KMS-11 (cell line): Measurements from ENCODE around the gene PPP4R2.

Experiments used
- H2AFZ ChIP-seq: fragments of 200-600 bp; sonication (generic); 2 replicates; pipeline ENCODE4 v1.6.1; 2016; ENCODE audit warnings: antibody characterized with exemption, mixed run types, low read depth
- H3K27ac ChIP-seq: fragments of 200-600 bp; sonication (generic); 2 replicates; pipeline ENCODE4 v1.6.1; 2016; ENCODE audit warnings: mild to moderate bottlenecking, mixed run types
- H3K27me3 ChIP-seq: fragments of 200-600 bp; sonication (generic); 2 replicates; pipeline ENCODE4 v1.6.1; 2017; ENCODE audit warnings: mild to moderate bottlenecking, low read depth, mixed run types, moderate library complexity; ENCODE audit not compliant: insufficient read depth
- H3K36me3 ChIP-seq: fragments of 200-600 bp; sonication (generic); 2 replicates; pipeline ENCODE4 v1.6.1; 2017; ENCODE audit warnings: mild to moderate bottlenecking, mixed run types; ENCODE audit not compliant: insufficient read depth
- H3K4me1 ChIP-seq: fragments of 200-600 bp; sonication (generic); 2 replicates; pipeline ENCODE4 v1.6.1; 2016; ENCODE audit warnings: mild to moderate bottlenecking, low read depth, mixed run types; ENCODE audit not compliant: poor library complexity, severe bottlenecking
- H3K4me2 ChIP-seq: fragments of 200-600 bp; sonication (generic); 2 replicates; pipeline ENCODE4 v1.7.0; 2016; ENCODE audit warnings: mild to moderate bottlenecking, mixed run types
- H3K4me3 ChIP-seq: fragments of 200-600 bp; sonication (generic); IDR thresholded peaks from 2 replicates; pipeline ENCODE4 v1.6.1; 2017; ENCODE audit warnings: low read depth, low read length, mixed read lengths; ENCODE audit not compliant: insufficient read depth
- H3K79me2 ChIP-seq: fragments of 200-600 bp; sonication (generic); 2 replicates; pipeline ENCODE4 v1.6.1; 2016; ENCODE audit warnings: low read depth, mixed run types; ENCODE audit not compliant: insufficient read depth
- H3K9ac ChIP-seq: fragments of 200-600 bp; sonication (generic); 2 replicates; pipeline ENCODE4 v1.6.1; 2016; ENCODE audit warnings: mild to moderate bottlenecking, mixed run types
- H4K20me1 ChIP-seq: fragments of 200-600 bp; sonication (generic); 2 replicates; pipeline ENCODE4 v1.6.1; 2016; ENCODE audit warnings: mild to moderate bottlenecking, mixed run types; ENCODE audit not compliant: insufficient read depth
- CTCF ChIP-seq: fragments of 200-600 bp; sonication (generic); conservative IDR thresholded peaks from 2 replicates; pipeline ENCODE4 v1.6.1; 2017; ENCODE audit warnings: low read depth, mild to moderate bottlenecking, antibody characterized with exemption, low read length, moderate library complexity, mixed read lengths

The PPP4R2 gene

DNA sequence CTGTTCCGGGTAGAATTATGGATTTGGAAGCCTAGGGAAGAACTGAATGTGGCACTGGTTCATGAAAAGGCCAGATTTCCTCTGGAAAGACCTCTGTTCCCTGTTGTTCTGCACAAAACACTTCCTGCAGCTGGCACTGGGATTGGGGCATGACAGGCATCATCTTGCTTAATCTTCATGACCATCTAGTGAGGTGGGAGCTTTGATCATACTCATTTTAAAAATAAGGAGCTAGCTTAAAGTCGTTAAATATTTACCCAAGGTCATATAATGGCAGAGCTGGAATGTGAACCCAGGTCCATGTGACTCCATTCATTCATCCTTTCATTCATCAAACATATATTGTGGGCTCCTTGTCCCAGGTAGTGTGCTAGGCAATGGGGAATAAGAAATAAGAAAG, 105.3 kb downstream of the PPP4R2 start:
- Histone ChIP-seq H3K36me3 (no peaks in the 10 kb centered on the region), H4K20me1 (no peaks in the 10 kb centered on the region), H3K4me1 (no peaks in the 10 kb centered on the region), H2AFZ (no peak overlapping the region), H3K79me2 (no peaks in the 10 kb centered on the region), H3K4me3 (no peak overlapping the region), H3K9ac (no peak overlapping the region), H3K27ac (no peak overlapping the region), H3K4me2 (no peak overlapping the region), H3K27me3 (no peaks in the 10 kb centered on the region)
- no peak for TF ChIP-seq CTCF

GRCh38 chr3:73107215-73107614, 110.6 kb downstream of the PPP4R2 start:
- no peaks in the 10 kb centered on the region for H3K36me3 ChIP-seq
- no peak overlapping the region for H2AFZ ChIP-seq
- no peak overlapping the region for H3K27ac ChIP-seq
- no peak overlapping the region for H3K4me2 ChIP-seq
- no peaks in the 10 kb centered on the region for H3K79me2 ChIP-seq
- TF ChIP-seq CTCF, result no peak
- H3K4me3 ChIP-seq, result no peak overlapping the region
- H3K9ac ChIP-seq, result no peak overlapping the region
- H3K4me1 ChIP-seq, result no peaks in the 10 kb centered on the region
- H3K27me3 ChIP-seq, result no peaks in the 10 kb centered on the region
- no peaks in the 10 kb centered on the region for H4K20me1 ChIP-seq

DNA sequence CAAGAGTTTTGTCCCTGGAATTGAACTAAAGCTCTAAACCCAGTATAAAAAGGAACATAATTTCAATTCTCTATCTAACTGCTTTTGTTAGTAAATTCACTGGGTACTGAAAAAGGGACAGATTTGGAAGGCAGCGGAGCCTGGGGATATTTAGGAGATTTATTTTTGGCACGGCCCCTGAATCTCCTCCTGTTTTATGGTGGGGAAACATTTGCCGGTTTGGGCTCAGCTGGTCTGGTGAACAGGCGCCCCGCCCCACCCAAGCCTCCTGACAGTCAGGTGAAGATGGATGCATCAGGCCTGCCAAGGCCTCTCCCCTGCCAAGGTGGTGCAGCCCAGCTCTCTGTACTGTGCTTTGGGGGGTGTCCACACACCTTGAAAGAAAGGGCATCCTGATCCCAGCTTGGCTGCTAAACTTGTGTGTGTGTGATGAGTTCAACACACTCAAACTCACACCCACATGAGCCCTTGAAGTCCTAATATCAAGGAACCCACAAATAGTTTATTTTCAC, 111.1 kb downstream of the PPP4R2 start:
- Histone ChIP-seq H3K27me3 (no peaks in the 10 kb centered on the region), H2AFZ (no peak overlapping the region), H4K20me1 (no peaks in the 10 kb centered on the region), H3K79me2 (no peaks in the 10 kb centered on the region), H3K4me1 (no peaks in the 10 kb centered on the region), H3K4me3 (no peak overlapping the region), H3K9ac (no peak overlapping the region), H3K4me2 (no peak overlapping the region), H3K36me3 (no peaks in the 10 kb centered on the region), H3K27ac (no peak overlapping the region)
- TF ChIP-seq CTCF, result no peak

GRCh38 chr3:73108750-73109149, 112.1 kb downstream of the PPP4R2 start:
- Histone ChIP-seq H4K20me1 (no peaks in the 10 kb centered on the region), H3K4me3 (no peak overlapping the region), H3K36me3 (no peaks in the 10 kb centered on the region), H3K4me2 (no peak overlapping the region), H3K4me1 (no peaks in the 10 kb centered on the region), H3K27me3 (no peaks in the 10 kb centered on the region), H3K79me2 (no peaks in the 10 kb centered on the region), H3K27ac (no peak overlapping the region), H2AFZ (no peak overlapping the region), H3K9ac (no peak overlapping the region)
- no peak for TF ChIP-seq CTCF

- Histone ChIP-seq H3K9ac (no peak overlapping the region), H4K20me1 (no peaks in the 10 kb centered on the region), H3K36me3 (no peaks in the 10 kb centered on the region), H3K4me2 (no peak overlapping the region), H3K79me2 (no peaks in the 10 kb centered on the region), H3K4me1 (no peaks in the 10 kb centered on the region), H3K27ac (no peak overlapping the region), H3K27me3 (no peaks in the 10 kb centered on the region), H2AFZ (no peak overlapping the region), H3K4me3 (no peak overlapping the region)
- TF ChIP-seq CTCF, result no peak
Measured at GRCh38 chr3:73110530-73110929, 113.9 kb downstream of the PPP4R2 start.
